Spleen (tissue), 13 donors: ENCODE measurements around the gene TOGARAM1. TPM values are rescaled to one million over a fixed set of nuclear protein-coding genes. Genes with fewer than 3 reads are reported as not detected.

Source experiments
- DNase-seq: peaks from one replicate; pipeline ENCODE4 v3.0.0-alpha.2; 2020
- H3K27ac ChIP-seq, 8 donors: fragments of 200-600 bp; sonication (generic) in 7 of 8; 1 replicate in 4 of 8; 2 replicates in 4 of 8; pipeline versions ENCODE4 v1.5.0 to v1.8.0; 2016 to 2021; ENCODE audit warnings: inconsistent platforms in 4 of 8, mild to moderate bottlenecking in 4 of 8, moderate library complexity in 1 of 8
- H3K27me3 ChIP-seq, 7 donors: fragments of 200-600 bp; sonication (generic) in 6 of 7; replicated peaks in 1 of 7; 1 replicate in 4 of 7; 2 replicates in 3 of 7; pipeline versions ENCODE4 v1.5.0 to v1.8.0; 2016 to 2021; ENCODE audit warnings: inconsistent platforms in 3 of 7, mild to moderate bottlenecking in 1 of 7
- H3K36me3 ChIP-seq, 6 donors: fragments of 200-600 bp; sonication (generic) in 5 of 6; 1 replicate in 4 of 6; 2 replicates in 2 of 6; pipeline versions ENCODE4 v1.5.0 to v1.8.0; 2016 to 2021; ENCODE audit warnings: inconsistent platforms in 2 of 6
- H3K4me1 ChIP-seq, 6 donors: fragments of 200-600 bp; sonication (generic) in 5 of 6; 1 replicate in 3 of 6; 2 replicates in 3 of 6; pipeline versions ENCODE4 v1.5.0 to v1.8.0; 2016 to 2021; ENCODE audit warnings: inconsistent platforms in 3 of 6
- H3K4me3 ChIP-seq, 8 donors: fragments of 200-600 bp; sonication (generic) in 7 of 8; 1 replicate in 4 of 8; 2 replicates in 4 of 8; pipeline versions ENCODE4 v1.5.0 to v1.8.0; 2016 to 2021; ENCODE audit warnings: inconsistent platforms in 4 of 8, mild to moderate bottlenecking in 4 of 8, moderate library complexity in 2 of 8
- H3K9me3 ChIP-seq, 8 donors: fragments of 200-600 bp; sonication (generic) in 7 of 8; 1 replicate in 4 of 8; 2 replicates in 4 of 8; pipeline versions ENCODE4 v1.5.0 to v1.8.0; 2016 to 2021; ENCODE audit warnings: inconsistent platforms in 4 of 8
- CTCF ChIP-seq, 11 experiments: fragments of 200-600 bp in 7 of 11; fragments of 450-650 bp in 4 of 11; sonication (generic) in 4 of 11; IDR thresholded peaks in 8 of 11; conservative IDR thresholded peaks in 3 of 11; 1 replicate in 7 of 11; 2 replicates in 4 of 11; pipeline versions ENCODE4 v1.4.0 to v1.8.0; 2016 to 2021; ENCODE audit warnings: antibody characterized with exemption in 11 of 11, inconsistent platforms in 4 of 11, mild to moderate bottlenecking in 1 of 11
- POLR2A ChIP-seq, 3 donors: fragments of 450-650 bp; IDR thresholded peaks; one replicate each; pipeline ENCODE4 v1.5.1; 2017; ENCODE audit warnings: antibody characterized with exemption in 3 of 3, mild to moderate bottlenecking in 1 of 3
- POLR2AphosphoS5 ChIP-seq, 3 donors: sonication (generic); formaldehyde crosslinking; IDR thresholded peaks; one replicate each; pipeline ENCODE4 v1.5.1; 2017; ENCODE audit warnings: antibody characterized with exemption in 3 of 3
- WGBS, 5 donors: extraction: QIAGEN DNeasy Blood & Tissue Kit in 3 of 5; methylation state at CpG; one replicate each; pipeline versions ENCODE4 v1.1.5 to v1.1.7; 2013 to 2018; 5-methylcytosine and 5-hydroxymethylcytosine counted together
- intact Hi-C: fragments of 100-400 bp; cut with DNase I; formaldehyde crosslinking; loops from one replicate; pipeline ENCODE4 v1.15.0; 2023; ENCODE audit warnings: low total_unique reads
- long read RNA-seq, 2 donors: transcript quantifications; one replicate each; lab custom pipeline, GENCODE V29; 2026
- polyA plus RNA-seq, 3 donors: library from polyadenylated mRNA; stranded (reverse); fragments of 200-250 nt; gene quantifications; one replicate each; pipeline ENCODE4 v1.2.1, GENCODE V29; 2013
- total RNA-seq, 7 donors: library from RNA; depleted of rRNA in 3 of 7; stranded (reverse); fragments of >200 nt in 3 of 7; fragmentation: NEBNext Ultra II Directional in 4 of 7; extraction: Animal tissue kit (Norgen Biotek cat#: 25700) in 4 of 7; gene quantifications; one replicate each; pipeline versions ENCODE4 v1.1.0 to v1.2.1, GENCODE V29; 2016 to 2021
- donor health status: healthy with polysubstance abuse.
- donor health status: DM: no; HTN: no; CAD: no; lungs with moderate emphysema.
- donor health status: DM: no; HTN: no; CAD: no.
- donor health status: Bipolar disorder and iron deficiency.
- donor health status: healthy.
- donor health status: DM: no; HTN: no; CAD: no.
- donor health status: DM: yes; HTN: yes; CAD: no.

Gene TOGARAM1
- 10 to 100 TPM; 11.1 to 37.3 (median 20.1) TPM for total RNA-seq
- polyA plus RNA-seq, result 1 to 10 TPM; 3.1 to 4.1 (median 3.6) TPM
- long read RNA-seq, donor 1, full-length matches to known transcripts, result 5 of 13 reads
- long read RNA-seq, donor 1, partial matches to known transcripts, result 8 of 13 reads
- long read RNA-seq, donor 1, other reads (novel, unspliced or antisense), result 0 of 13 reads
- long read RNA-seq, donor 2, partial matches to known transcripts, result 5 of 5 reads
- long read RNA-seq, donor 2, other reads (novel, unspliced or antisense), result 0 of 5 reads

- WGBS, 5 donors, result 0 to 2% (median 0%) methylated on average over 33 to 37 of the region's 37 CpGs
- H3K4me1 ChIP-seq, result peaks cover 30 to 90% (median 77%) of the 10 kb centered on the region in 6 donors
- intact Hi-C loops, result loop anchor here (5.0 kb wide), 1 partner anchor 64 kb away; a partner anchor contains a TSS
These were observed at the start of gene TOGARAM1, which contains the start of gene KLHL28 for GRCh38 chr14:44961554-44962333. TSS of gene TOGARAM1 (plus strand) at chr14:44962190. CDS start at chr14:44962422, 232 bp downstream. TSS of gene KLHL28 (minus strand) at chr14:44961947. CDS start at chr14:44945928, 16,019 bp downstream.

GRCh38 chr14:44914849-44915248 is 47.1 kb upstream of the TOGARAM1 start:
- DNase-seq, result no peak
- Histone ChIP-seq H3K4me3 (no peak overlapping the region), H3K27ac (no peak overlapping the region), H3K4me1 (peaks cover 0 to 13% (median 3%) of the 10 kb centered on the region in 6 donors), H3K9me3 (peaks cover 0 to 10% (median 0%) of the 10 kb centered on the region in 8 donors), H3K27me3 (peaks cover 0 to 41% (median 15%) of the 10 kb centered on the region in 7 donors), H3K36me3 (no peaks in the 10 kb centered on the region)
- 71 to 78% (median 74%) methylated on average over 4 of the region's 4 CpGs for WGBS, 5 donors
- no peak for TF ChIP-seq POLR2AphosphoS5 (IDR thresholded peaks at IDR 0.05)
- TF ChIP-seq POLR2A (IDR thresholded peaks at IDR 0.05), result no peak
- no peak for TF ChIP-seq CTCF (IDR thresholded peaks at IDR 0.05 in 8 of 11, conservative IDR thresholded peaks at IDR 0.05 in 3 of 11)
- intact Hi-C loops, result no loop called here

More at GRCh38 chr14:44961554-44962333, at the start of gene TOGARAM1, which contains the start of gene KLHL28:
- H3K4me3 ChIP-seq, result peak within 1 kb of the TSS; percentile 70 to 97 (median 90)
- DNase-seq, result peak; percentile 98
- peaks cover 0 to 12% (median 4%) of the 10 kb centered on the region in 8 donors for H3K9me3 ChIP-seq
- H3K36me3 ChIP-seq, result peaks cover 0 to 3% (median 0%) of the 10 kb centered on the region in 6 donors
- peak within 1 kb of the TSS; percentile 80 to 96 (median 93) for H3K27ac ChIP-seq
- H3K27me3 ChIP-seq, result no peaks in the 10 kb centered on the region
- TF ChIP-seq CTCF (IDR thresholded peaks at IDR 0.05 in 8 of 11, conservative IDR thresholded peaks at IDR 0.05 in 3 of 11) (peak in 2 of 11 experiments; percentile 16 to 21), POLR2AphosphoS5 (IDR thresholded peaks at IDR 0.05) (peak; percentile 88 to 97 (median 97)), POLR2A (IDR thresholded peaks at IDR 0.05) (peak in 2 of 3 donors; percentile 50 to 89)

GRCh38 chr14:44928793-44929192 is 33.2 kb upstream of the TOGARAM1 start:
- no peak overlapping the region for H3K4me3 ChIP-seq
- intact Hi-C loops, result no loop called here
- no peaks in the 10 kb centered on the region for H3K27me3 ChIP-seq

GRCh38 chr14:44935155-44935554 is 26.8 kb upstream of the TOGARAM1 start:
- H3K36me3 ChIP-seq, result peaks cover 0 to 85% (median 16%) of the 10 kb centered on the region in 6 donors
- intact Hi-C loops, result no loop called here
- peaks cover 0 to 5% (median 0%) of the 10 kb centered on the region in 8 donors for H3K9me3 ChIP-seq
- 89 to 98% (median 95%) methylated on average over 2 of the region's 2 CpGs for WGBS, 5 donors
- DNase-seq, result no peak
- H3K27ac ChIP-seq, result no peak overlapping the region
- no peak overlapping the region for H3K4me3 ChIP-seq
- H3K27me3 ChIP-seq, result no peaks in the 10 kb centered on the region
- TF ChIP-seq CTCF (IDR thresholded peaks at IDR 0.05 in 8 of 11, conservative IDR thresholded peaks at IDR 0.05 in 3 of 11), result no peak
- no peak for TF ChIP-seq POLR2A (IDR thresholded peaks at IDR 0.05)
- no peak for TF ChIP-seq POLR2AphosphoS5 (IDR thresholded peaks at IDR 0.05)
- H3K4me1 ChIP-seq, result peaks cover 0 to 2% (median 0%) of the 10 kb centered on the region in 6 donors

More at GRCh38 chr14:44928793-44929192, 33.2 kb upstream of the TOGARAM1 start:
- H3K36me3 ChIP-seq, result peaks cover 0 to 61% (median 7%) of the 10 kb centered on the region in 6 donors
- TF ChIP-seq POLR2AphosphoS5 (IDR thresholded peaks at IDR 0.05), result no peak
- no peak for TF ChIP-seq POLR2A (IDR thresholded peaks at IDR 0.05)
- no peak for DNase-seq
- WGBS, 5 donors, result 91 to 95% (median 94%) methylated on average over 7 of the region's 7 CpGs
- no peak overlapping the region for H3K27ac ChIP-seq
- H3K4me1 ChIP-seq, result no peaks in the 10 kb centered on the region
- H3K9me3 ChIP-seq, result no peaks in the 10 kb centered on the region
